ENCODE data around the gene ZNF668. TPM values are rescaled to one million over a fixed set of nuclear protein-coding genes. Genes with fewer than 3 reads are reported as not detected.

Gene ZNF668
- total RNA-seq, 1 donor from 2014 or later, result 23.1 TPM

GRCh38 chr16:31099860-31100638, 26.0 kb upstream of the ZNF668 start:
- Histone ChIP-seq H3K27me3 (ENCODE audit: control insufficient read depth, insufficient read depth, low read length) (no peaks in the 10 kb centered on the region), H3K4me3 (ENCODE audit: low read depth, low read length) (no peak overlapping the region), H3K36me3 (ENCODE audit: control insufficient read depth, insufficient read depth, low read length) (no peaks in the 10 kb centered on the region)
- no peak for DNase-seq (ENCODE audit: low read depth)
- no peak for TF ChIP-seq CTCF (IDR thresholded peaks at IDR 0.05; ENCODE audit: insufficient read depth, low read length, poor library complexity, severe bottlenecking)

- no peaks in the 10 kb centered on the region for H3K36me3 ChIP-seq (ENCODE audit: control insufficient read depth, insufficient read depth, low read length)
- DNase-seq (ENCODE audit: low read depth), result peak; percentile 90
- H3K27me3 ChIP-seq (ENCODE audit: control insufficient read depth, insufficient read depth, low read length), result no peaks in the 10 kb centered on the region
- peak within 1 kb of the TSS; percentile 92 for H3K4me3 ChIP-seq (ENCODE audit: low read depth, low read length)
- no peak for TF ChIP-seq CTCF (IDR thresholded peaks at IDR 0.05; ENCODE audit: insufficient read depth, low read length, poor library complexity, severe bottlenecking)
Observed at GRCh38 chr16:31094424-31095120, 20.5 kb upstream of the ZNF668 start, which contains the start of gene VKORC1. Gene VKORC1, minus strand, starts transcription at chr16:31094797. Its CDS starts 68 bp downstream, at chr16:31094729.

GRCh38 chr16:31094088-31094423, 20.0 kb upstream of the ZNF668 start:
- DNase-seq (ENCODE audit: low read depth), result no peak
- Histone ChIP-seq H3K36me3 (ENCODE audit: control insufficient read depth, insufficient read depth, low read length) (no peaks in the 10 kb centered on the region), H3K27me3 (ENCODE audit: control insufficient read depth, insufficient read depth, low read length) (no peaks in the 10 kb centered on the region), H3K4me3 (ENCODE audit: low read depth, low read length) (peak overlapping the region; percentile 92)
- no peak for TF ChIP-seq CTCF (IDR thresholded peaks at IDR 0.05; ENCODE audit: insufficient read depth, low read length, poor library complexity, severe bottlenecking)

DNA sequence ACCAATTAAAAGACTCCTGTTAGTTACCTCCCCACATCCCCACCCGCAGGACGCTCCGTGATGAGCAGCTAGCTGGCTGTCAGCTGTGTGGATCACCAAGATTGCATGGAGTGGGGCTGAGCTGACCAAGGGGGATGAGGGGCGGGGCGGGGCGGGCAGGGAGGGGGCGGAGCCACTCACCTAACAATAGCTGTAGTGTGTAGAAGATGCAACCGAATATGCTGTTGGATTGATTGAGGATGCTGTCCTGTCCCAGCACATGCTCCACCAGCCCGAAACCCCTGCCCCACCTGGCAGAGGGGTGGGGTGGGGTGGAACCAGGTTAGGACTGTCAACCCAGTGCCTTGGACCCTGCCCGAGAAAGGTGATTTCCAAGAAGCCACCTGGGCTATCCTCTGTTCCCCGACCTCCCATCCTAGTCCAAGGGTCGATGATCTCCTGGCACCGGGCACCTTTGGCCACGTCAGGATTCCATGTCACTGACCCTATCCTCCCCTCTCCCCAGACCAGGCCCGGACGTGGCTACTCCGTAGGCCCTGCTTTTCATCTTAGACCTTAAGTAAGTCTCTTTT, 19.2 kb upstream of the ZNF668 start:
- DNase-seq (ENCODE audit: low read depth), result no peak
- no peak for TF ChIP-seq CTCF (IDR thresholded peaks at IDR 0.05; ENCODE audit: insufficient read depth, low read length, poor library complexity, severe bottlenecking)
- no peaks in the 10 kb centered on the region for H3K27me3 ChIP-seq (ENCODE audit: control insufficient read depth, insufficient read depth, low read length)
- H3K36me3 ChIP-seq (ENCODE audit: control insufficient read depth, insufficient read depth, low read length), result no peaks in the 10 kb centered on the region
- H3K4me3 ChIP-seq (ENCODE audit: low read depth, low read length), result peak overlapping the region; percentile 92

- no peak for DNase-seq (ENCODE audit: low read depth)
- TF ChIP-seq CTCF (IDR thresholded peaks at IDR 0.05; ENCODE audit: insufficient read depth, low read length, poor library complexity, severe bottlenecking), result no peak
- no peaks in the 10 kb centered on the region for H3K27me3 ChIP-seq (ENCODE audit: control insufficient read depth, insufficient read depth, low read length)
- H3K36me3 ChIP-seq (ENCODE audit: control insufficient read depth, insufficient read depth, low read length), result no peaks in the 10 kb centered on the region
- no peak overlapping the region for H3K4me3 ChIP-seq (ENCODE audit: low read depth, low read length)
Observed at GRCh38 chr16:31092330-31092729, 18.3 kb upstream of the ZNF668 start.

Data from kidney epithelial cell (primary cell).